Ishikawa (cell line): ENCODE results near the gene CD36.

ENCODE experiments used
- CEBPB ChIP-seq: IDR thresholded peaks from 2 replicates; pipeline ENCODE4 v1.6.1; 2012
- CREB1 ChIP-seq: IDR thresholded peaks from 2 replicates; pipeline ENCODE4 v1.6.1; 2012; ENCODE audit warnings: low read depth
- EGR1 ChIP-seq: IDR thresholded peaks from 2 replicates; pipeline ENCODE4 v1.6.1; 2012
- EP300 ChIP-seq: IDR thresholded peaks from 2 replicates; pipeline ENCODE4 v1.6.1; 2012; ENCODE audit warnings: borderline replicate concordance
- FOXM1 ChIP-seq: IDR thresholded peaks from 2 replicates; pipeline ENCODE4 v1.6.1; 2012; ENCODE audit warnings: low read depth, borderline replicate concordance
- NFIC ChIP-seq: IDR thresholded peaks from 2 replicates; pipeline ENCODE4 v1.6.1; 2012
- RAD21 ChIP-seq: IDR thresholded peaks from 2 replicates; pipeline ENCODE4 v1.6.1; 2012; ENCODE audit warnings: low read depth
- TAF1 ChIP-seq: IDR thresholded peaks from 2 replicates; pipeline ENCODE4 v1.6.1; 2012; ENCODE audit warnings: low read depth, mild to moderate bottlenecking
- TCF12 ChIP-seq: IDR thresholded peaks from 2 replicates; pipeline ENCODE4 v1.6.1; 2012; ENCODE audit warnings: low read depth
- TEAD4 ChIP-seq: IDR thresholded peaks from 2 replicates; pipeline ENCODE4 v1.6.1; 2012
- USF1 ChIP-seq: IDR thresholded peaks from 2 replicates; pipeline ENCODE4 v1.6.1; 2012
- YY1 ChIP-seq: IDR thresholded peaks from 2 replicates; pipeline ENCODE4 v1.6.1; 2012; ENCODE audit warnings: low read depth
- ZBTB7A ChIP-seq: IDR thresholded peaks from 2 replicates; pipeline ENCODE4 v1.6.1; 2012; ENCODE audit warnings: low read depth
- TF ChIP-seq, protein P1 (sequence below): IDR thresholded peaks from 2 replicates; pipeline ENCODE4 v1.6.1; 2012; ENCODE audit warnings: low read depth, mild to moderate bottlenecking
- TF ChIP-seq, protein P2 (sequence below): IDR thresholded peaks from 2 replicates; pipeline ENCODE4 v1.6.1; 2012

The CD36 gene

GRCh38 chr7:80623503-80624252, 14.8 kb upstream of the CD36 start:
- TF ChIP-seq FOXM1 (no peak), RAD21 (no peak), TAF1 (no peak), TCF12 (no peak), NFIC (no peak), YY1 (no peak), CEBPB (no peak), EP300 (no peak), TEAD4 (no peak), CREB1 (no peak), USF1 (no peak), ZBTB7A (no peak), EGR1 (no peak)
- TF ChIP-seq, protein P1, sequence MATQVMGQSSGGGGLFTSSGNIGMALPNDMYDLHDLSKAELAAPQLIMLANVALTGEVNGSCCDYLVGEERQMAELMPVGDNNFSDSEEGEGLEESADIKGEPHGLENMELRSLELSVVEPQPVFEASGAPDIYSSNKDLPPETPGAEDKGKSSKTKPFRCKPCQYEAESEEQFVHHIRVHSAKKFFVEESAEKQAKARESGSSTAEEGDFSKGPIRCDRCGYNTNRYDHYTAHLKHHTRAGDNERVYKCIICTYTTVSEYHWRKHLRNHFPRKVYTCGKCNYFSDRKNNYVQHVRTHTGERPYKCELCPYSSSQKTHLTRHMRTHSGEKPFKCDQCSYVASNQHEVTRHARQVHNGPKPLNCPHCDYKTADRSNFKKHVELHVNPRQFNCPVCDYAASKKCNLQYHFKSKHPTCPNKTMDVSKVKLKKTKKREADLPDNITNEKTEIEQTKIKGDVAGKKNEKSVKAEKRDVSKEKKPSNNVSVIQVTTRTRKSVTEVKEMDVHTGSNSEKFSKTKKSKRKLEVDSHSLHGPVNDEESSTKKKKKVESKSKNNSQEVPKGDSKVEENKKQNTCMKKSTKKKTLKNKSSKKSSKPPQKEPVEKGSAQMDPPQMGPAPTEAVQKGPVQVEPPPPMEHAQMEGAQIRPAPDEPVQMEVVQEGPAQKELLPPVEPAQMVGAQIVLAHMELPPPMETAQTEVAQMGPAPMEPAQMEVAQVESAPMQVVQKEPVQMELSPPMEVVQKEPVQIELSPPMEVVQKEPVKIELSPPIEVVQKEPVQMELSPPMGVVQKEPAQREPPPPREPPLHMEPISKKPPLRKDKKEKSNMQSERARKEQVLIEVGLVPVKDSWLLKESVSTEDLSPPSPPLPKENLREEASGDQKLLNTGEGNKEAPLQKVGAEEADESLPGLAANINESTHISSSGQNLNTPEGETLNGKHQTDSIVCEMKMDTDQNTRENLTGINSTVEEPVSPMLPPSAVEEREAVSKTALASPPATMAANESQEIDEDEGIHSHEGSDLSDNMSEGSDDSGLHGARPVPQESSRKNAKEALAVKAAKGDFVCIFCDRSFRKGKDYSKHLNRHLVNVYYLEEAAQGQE = no peak
- TF ChIP-seq, protein P2, sequence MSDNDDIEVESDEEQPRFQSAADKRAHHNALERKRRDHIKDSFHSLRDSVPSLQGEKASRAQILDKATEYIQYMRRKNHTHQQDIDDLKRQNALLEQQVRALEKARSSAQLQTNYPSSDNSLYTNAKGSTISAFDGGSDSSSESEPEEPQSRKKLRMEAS = no peak

DNA sequence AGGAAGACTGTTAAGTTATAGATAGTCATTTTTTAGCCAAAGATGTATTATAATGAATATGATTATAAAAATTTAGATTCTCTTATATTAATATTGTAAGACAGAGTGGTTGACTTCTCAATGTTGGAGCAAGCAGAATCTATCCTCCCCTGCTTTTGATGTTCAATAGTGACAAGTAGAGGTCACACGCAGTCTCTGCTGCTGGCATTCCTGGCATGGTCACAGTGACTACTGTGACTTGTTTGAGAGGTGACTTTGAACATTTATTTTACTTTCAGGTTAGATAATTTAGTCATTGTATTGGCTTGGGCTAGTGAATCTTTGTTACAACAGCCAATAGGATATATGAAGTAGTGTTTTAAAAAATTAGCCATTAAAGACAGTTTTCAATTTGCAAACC, 13.7 kb upstream of the CD36 start:
- no peak for TF ChIP-seq YY1
- no peak for TF ChIP-seq CREB1
- no peak for TF ChIP-seq ZBTB7A
- TF ChIP-seq, protein P1 = no peak
- TF ChIP-seq NFIC = no peak
- TF ChIP-seq TEAD4 = no peak

GRCh38 chr7:80629023-80629422, 9.4 kb upstream of the CD36 start:
- TF ChIP-seq RAD21 = no peak
- TF ChIP-seq CREB1 = no peak
- TF ChIP-seq EGR1 = no peak
- no peak for TF ChIP-seq TAF1
- no peak for TF ChIP-seq TEAD4
- TF ChIP-seq, protein P2 = no peak
- TF ChIP-seq, protein P1 = no peak
- TF ChIP-seq YY1 = no peak
- TF ChIP-seq NFIC = no peak
- TF ChIP-seq USF1 = no peak
- no peak for TF ChIP-seq CEBPB

GRCh38 chr7:80630608-80631405, 7.6 kb upstream of the CD36 start:
- TF ChIP-seq EP300 (no peak), RAD21 (no peak), CREB1 (no peak), FOXM1 (no peak), USF1 (no peak), EGR1 (no peak), TAF1 (no peak), YY1 (no peak), TCF12 (no peak), TEAD4 (no peak), CEBPB (no peak)
- TF ChIP-seq, protein P1 = no peak
- TF ChIP-seq, protein P2 = no peak
